H1 (cell line): ENCODE measurements around the gene ARHGAP25. TPM values are rescaled to one million over a fixed set of nuclear protein-coding genes. Genes with fewer than 3 reads are reported as not detected.

Experiments
- CTCF ChIA-PET: fragments of 300-600 bp; sonication (Branson Sonifier 250); formaldehyde crosslinking; loops from one replicate; lab custom pipeline; 2021; ENCODE audit not compliant: partially characterized antibody; lab: Charles Lee
- POLR2A ChIA-PET: fragments of 300-600 bp; sonication (Branson Sonifier 250); formaldehyde crosslinking; loops from one replicate; lab custom pipeline; 2021; ENCODE audit warnings: inconsistent platforms; ENCODE audit not compliant: partially characterized antibody; lab: Charles Lee
- DNase-seq, 2 experiments: peaks; one replicate each; pipeline versions ENCODE4 v3.0.0 to v3.0.0-alpha.2; 2010 to 2022; ENCODE audit warnings: low spot score in 2 of 2, low read depth in 1 of 2, mixed read lengths in 1 of 2
- FAIRE-seq: peaks from 2 replicates; lab custom pipeline; 2011; peaks lifted over from hg19 to GRCh38; lab: Jason Lieb, UNC
- H2AFZ ChIP-seq: 2 replicates; pipeline ENCODE4 v1.8.1; 2012; ENCODE audit warnings: low read length, inconsistent platforms
- H2AK5ac ChIP-seq: 2 replicates; pipeline ENCODE4 v1.6.1; 2013; ENCODE audit warnings: low read depth, low read length
- H2BK120ac ChIP-seq: replicated peaks from 2 replicates; pipeline ENCODE3; 2013; ENCODE audit warnings: low read depth, low read length, inconsistent platforms
- H2BK12ac ChIP-seq: 2 replicates; pipeline ENCODE4 v1.6.1; 2013; ENCODE audit warnings: low read depth, low read length
- H2BK15ac ChIP-seq: 2 replicates; pipeline ENCODE4 v1.6.1; 2013; ENCODE audit warnings: low read length
- H2BK20ac ChIP-seq: 2 replicates; pipeline ENCODE4 v1.6.1; 2013; ENCODE audit warnings: low read length
- H2BK5ac ChIP-seq: 2 replicates; pipeline ENCODE4 v1.6.1; 2013; ENCODE audit warnings: low read depth, low read length
- H3K14ac ChIP-seq: 2 replicates; pipeline ENCODE4 v1.6.1; 2013; ENCODE audit warnings: inconsistent platforms; ENCODE audit not compliant: insufficient read length
- H3K18ac ChIP-seq: 2 replicates; pipeline ENCODE4 v1.6.1; 2013; ENCODE audit warnings: low read length; ENCODE audit errors: extremely low read depth
- H3K23ac ChIP-seq: 2 replicates; pipeline ENCODE4 v1.6.1; 2013; ENCODE audit warnings: inconsistent platforms; ENCODE audit not compliant: insufficient read length
- H3K23me2 ChIP-seq: 2 replicates; pipeline ENCODE4 v1.6.1; 2013; ENCODE audit warnings: low read depth, low read length
- H3K27ac ChIP-seq: 2 replicates; pipeline ENCODE4 v1.6.1; 2011; ENCODE audit warnings: low read depth, low read length, inconsistent platforms
- H3K27me3 ChIP-seq, 4 experiments: replicated peaks in 1 of 4; 1 replicate in 1 of 4; 2 replicates in 3 of 4; pipeline versions ENCODE4 v1.6.1 to v1.8.1; 2011 to 2013; ENCODE audit warnings: low read length in 3 of 4, mild to moderate bottlenecking in 3 of 4, inconsistent platforms in 2 of 4, mixed read lengths in 2 of 4, moderate library complexity in 1 of 4; ENCODE audit not compliant: control insufficient read depth in 3 of 4, insufficient read depth in 3 of 4; ENCODE audit errors: extremely low read depth in 1 of 4
- H3K36me3 ChIP-seq, 4 experiments: 2 replicates each; pipeline versions ENCODE4 v1.6.1 to v1.8.1; 2011 to 2013; ENCODE audit warnings: mild to moderate bottlenecking in 4 of 4, low read length in 3 of 4, moderate library complexity in 2 of 4, control low read depth in 1 of 4, inconsistent platforms in 1 of 4; ENCODE audit not compliant: insufficient read depth in 4 of 4, control insufficient read depth in 2 of 4
- H3K4ac ChIP-seq: replicated peaks from 2 replicates; pipeline ENCODE3; 2013; ENCODE audit warnings: low read length, low read depth, mixed read lengths, inconsistent platforms; ENCODE audit not compliant: insufficient read length
- H3K4me1 ChIP-seq, 4 experiments: replicated peaks in 1 of 4; 1 replicate in 1 of 4; 2 replicates in 3 of 4; pipeline versions ENCODE4 v1.6.1 to v1.8.1; 2011 to 2013; ENCODE audit warnings: low read length in 3 of 4, inconsistent platforms in 2 of 4, mixed read lengths in 1 of 4; ENCODE audit not compliant: insufficient read depth in 4 of 4, control insufficient read depth in 3 of 4
- H3K4me2 ChIP-seq, 2 experiments: 2 replicates each; pipeline versions ENCODE4 v1.6.1 to v1.8.1; 2011 to 2013; ENCODE audit warnings: low read depth in 2 of 2, low read length in 2 of 2, control low read depth in 1 of 2, inconsistent platforms in 1 of 2, mild to moderate bottlenecking in 1 of 2; ENCODE audit not compliant: insufficient read depth in 1 of 2
- H3K4me3 ChIP-seq, 4 experiments: fragments of 200-600, 300-600 bp in 1 of 4; sonication (generic), shearing (Covaris generic), sonication (Bioruptor Twin) in 1 of 4; 2 replicates each; pipeline versions ENCODE4 v1.5.1 to v1.8.1; 2011 to 2016; ENCODE audit warnings: low read length in 4 of 4, low read depth in 3 of 4, control low read depth in 2 of 4, inconsistent platforms in 2 of 4, mild to moderate bottlenecking in 2 of 4, mixed read lengths in 1 of 4, moderate library complexity in 1 of 4; ENCODE audit not compliant: insufficient read depth in 2 of 4; ENCODE audit errors: extremely low read depth in 1 of 4
- H3K56ac ChIP-seq: replicated peaks from 2 replicates; pipeline ENCODE3; 2013; ENCODE audit warnings: low read depth, mild to moderate bottlenecking, mixed read lengths, low read length, inconsistent platforms; ENCODE audit not compliant: insufficient read length
- H3K79me1 ChIP-seq: 2 replicates; pipeline ENCODE4 v1.6.1; 2013; ENCODE audit warnings: low read depth, low read length, control low read depth
- H3K79me2 ChIP-seq, 2 experiments: 2 replicates each; pipeline versions ENCODE4 v1.6.1 to v1.8.1; 2012 to 2013; ENCODE audit warnings: low read length in 2 of 2, mild to moderate bottlenecking in 2 of 2, inconsistent platforms in 1 of 2; ENCODE audit not compliant: insufficient read depth in 2 of 2, control insufficient read depth in 1 of 2
- H3K9ac ChIP-seq, 4 experiments: replicated peaks in 1 of 4; 1 replicate in 1 of 4; 2 replicates in 3 of 4; pipeline versions ENCODE4 v1.6.1 to v1.8.1; 2011 to 2013; ENCODE audit warnings: low read depth in 3 of 4, low read length in 3 of 4, control low read depth in 2 of 4, mild to moderate bottlenecking in 2 of 4, moderate library complexity in 2 of 4, inconsistent platforms in 1 of 4; ENCODE audit errors: extremely low read depth in 1 of 4
- H3K9me3 ChIP-seq, 2 experiments: 2 replicates each; pipeline versions ENCODE4 v1.6.1 to v1.8.1; 2012 to 2013; ENCODE audit warnings: mild to moderate bottlenecking in 2 of 2, moderate library complexity in 2 of 2, control low read depth in 1 of 2, inconsistent platforms in 1 of 2, low read depth in 1 of 2, low read length in 1 of 2, mixed read lengths in 1 of 2; ENCODE audit not compliant: insufficient read depth in 2 of 2
- H4K20me1 ChIP-seq, 2 experiments: replicated peaks in 1 of 2; 2 replicates each; pipeline versions ENCODE3 to v1.8.1; 2011 to 2013; ENCODE audit warnings: inconsistent platforms in 2 of 2, low read length in 2 of 2, mild to moderate bottlenecking in 1 of 2; ENCODE audit not compliant: insufficient read depth in 2 of 2, control insufficient read depth in 1 of 2
- H4K5ac ChIP-seq: 2 replicates; pipeline ENCODE4 v1.6.1; 2013; ENCODE audit warnings: low read length, low read depth, mixed read lengths, inconsistent platforms; ENCODE audit not compliant: insufficient read length
- H4K8ac ChIP-seq: 2 replicates; pipeline ENCODE4 v1.8.0; 2013; ENCODE audit warnings: mild to moderate bottlenecking, moderate library complexity, low read length, inconsistent platforms; ENCODE audit not compliant: insufficient read depth; ENCODE audit errors: extremely low read depth
- H4K91ac ChIP-seq: replicated peaks from 2 replicates; pipeline ENCODE3; 2013; ENCODE audit warnings: low read length, mixed read lengths, inconsistent platforms; ENCODE audit not compliant: insufficient read length
- ATF2 ChIP-seq: IDR thresholded peaks from 2 replicates; pipeline ENCODE4 v1.6.1; 2012; ENCODE audit warnings: low read length, inconsistent platforms
- CBX5 ChIP-seq: fragments of 300-800, 300-1000 bp; sonication (generic); IDR thresholded peaks from 2 replicates; pipeline ENCODE4 v1.7.1; 2016; ENCODE audit warnings: antibody characterized with exemption, low read length, low read depth
- CHD1 ChIP-seq: IDR thresholded peaks from 2 replicates; pipeline ENCODE4 v1.6.1; 2012; ENCODE audit warnings: low read depth, low read length, improper control_type of control experiment
- CHD2 ChIP-seq: IDR thresholded peaks from 2 replicates; pipeline ENCODE4 v1.6.1; 2012; ENCODE audit warnings: low read length, improper control_type of control experiment
- CREB1 ChIP-seq: IDR thresholded peaks from 2 replicates; pipeline ENCODE4 v1.6.1; 2012; ENCODE audit warnings: inconsistent platforms
- CTBP2 ChIP-seq: IDR thresholded peaks from 2 replicates; pipeline ENCODE4 v1.7.0; 2011; ENCODE audit warnings: borderline replicate concordance, mild to moderate bottlenecking, moderate library complexity, mixed read lengths, low read length; ENCODE audit not compliant: insufficient read depth, insufficient read length
- EP300 ChIP-seq, 2 experiments: IDR thresholded peaks; 1 replicate in 1 of 2; 2 replicates in 1 of 2; pipeline ENCODE4 v1.6.1; 2011 to 2012; ENCODE audit warnings: low read depth in 2 of 2, low read length in 2 of 2, mild to moderate bottlenecking in 2 of 2, borderline replicate concordance in 1 of 2, inconsistent platforms in 1 of 2, moderate library complexity in 1 of 2
- EZH2 ChIP-seq: fragments of 200-600 bp; sonication (generic); IDR thresholded peaks from 2 replicates; pipeline ENCODE4 v1.7.1; 2012; ENCODE audit warnings: low read depth, mild to moderate bottlenecking, moderate library complexity, low read length, inconsistent platforms; ENCODE audit not compliant: severe bottlenecking
- POU5F1 ChIP-seq: IDR thresholded peaks from 2 replicates; pipeline ENCODE4 v1.6.1; 2011; ENCODE audit warnings: low read depth, mild to moderate bottlenecking, low read length, moderate library complexity
- RXRA ChIP-seq: IDR thresholded peaks from 2 replicates; pipeline ENCODE4 v1.6.1; 2011; ENCODE audit warnings: low read depth, mild to moderate bottlenecking, low read length, moderate library complexity; ENCODE audit not compliant: insufficient read depth
- SP2 ChIP-seq: IDR thresholded peaks from 2 replicates; pipeline ENCODE4 v1.6.1; 2012; ENCODE audit warnings: mild to moderate bottlenecking, low read length, inconsistent platforms
- TBP ChIP-seq: IDR thresholded peaks from 2 replicates; pipeline ENCODE4 v1.6.1; 2011; ENCODE audit warnings: low read depth, low read length, improper control_type of control experiment
- TCF12 ChIP-seq: IDR thresholded peaks from 2 replicates; pipeline ENCODE4 v1.6.1; 2011; ENCODE audit warnings: low read depth, mild to moderate bottlenecking, low read length
- WGBS, 2 experiments: shearing (Covaris generic) in 1 of 2; methylation state at CpG; one replicate each; pipeline versions ENCODE4 v1.1.6 to v1.1.7; 2013 to 2015; ENCODE audit warnings: low lambda C conversion rate in 2 of 2, mixed read lengths in 2 of 2, inconsistent platforms in 1 of 2, low coverage in 1 of 2, missing lambda C conversion rate in 1 of 2; ENCODE audit not compliant: insufficient replicate concordance in 2 of 2, insufficient coverage in 1 of 2, insufficient read length in 1 of 2; ENCODE audit errors: extremely low coverage in 1 of 2, missing lambda C conversion rate in 1 of 2; 5-methylcytosine and 5-hydroxymethylcytosine counted together
- polyA plus RNA-seq, 7 experiments: library from polyadenylated mRNA; depleted of rRNA in 3 of 7; stranded (reverse) in 5 of 7; unstranded in 2 of 7; fragments of >200 nt in 5 of 7; fragments of 200-250 nt in 2 of 7; gene quantifications; 1 replicate in 5 of 7; 2 replicates in 1 of 7; 4 replicates in 1 of 7; pipeline versions ENCODE4 v1.2.1 to v1.2.3, GENCODE V29; 2011 to 2013; ENCODE audit warnings: missing spikeins in 2 of 7, mixed read lengths in 2 of 7
- total RNA-seq: library from RNA; stranded (reverse); fragmentation: NEBNext Ultra II Directional; extraction: Animal tissue kit (Norgen Biotek cat#: 25700); gene quantifications from 2 replicates; pipeline ENCODE4 v1.2.1, GENCODE V29; 2021

Gene ARHGAP25
- total and polyA plus RNA-seq, 2 of the 8 experiments (the other 6 are each of a cell fraction or from before 2014, with no cell fraction given): 1.00 to 1.2 TPM

DNA sequence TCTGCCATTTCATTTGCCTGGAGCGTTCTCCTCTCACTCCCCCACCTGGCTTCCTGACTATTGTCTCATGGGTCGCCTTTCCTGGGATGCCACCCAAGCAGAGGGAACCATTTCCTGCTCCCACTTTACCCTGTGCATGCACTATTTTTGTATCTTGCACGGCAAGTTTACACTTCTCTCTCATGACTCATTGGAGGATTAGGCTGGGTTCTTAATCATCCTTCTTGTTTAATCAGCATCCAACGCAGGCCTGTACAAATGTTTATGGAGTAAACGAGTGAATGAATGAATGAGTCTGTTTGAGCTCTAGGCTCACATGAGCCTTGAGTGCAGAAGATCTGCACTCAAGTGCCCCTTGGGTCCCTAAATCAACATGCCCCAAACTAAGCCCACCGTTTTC is 3.8 kb upstream of the ARHGAP25 start:
- no peak overlapping the region for H3K4me2 ChIP-seq
- no peaks in the 10 kb centered on the region for H3K79me2 ChIP-seq
- no peak overlapping the region for H3K23ac ChIP-seq
- no peak overlapping the region for H3K27ac ChIP-seq
- 93% methylated on average over 6 of the region's 6 CpGs; no CpG with 5 or more reads in 1 of the 2 experiments for WGBS, 2 experiments
- H4K91ac ChIP-seq: no peak overlapping the region
- H3K4me3 ChIP-seq: no peak overlapping the region
- no peak overlapping the region for H4K5ac ChIP-seq
- no peak overlapping the region for H3K4ac ChIP-seq
- no peak overlapping the region for H3K14ac ChIP-seq
- H3K27me3 ChIP-seq: no peaks in the 10 kb centered on the region
- no peaks in the 10 kb centered on the region for H4K20me1 ChIP-seq
- H3K9me3 ChIP-seq: no peaks in the 10 kb centered on the region
- no peak overlapping the region for H2BK12ac ChIP-seq
- no peaks in the 10 kb centered on the region for H3K79me1 ChIP-seq
- POLR2A ChIA-PET: interaction anchor here (1.0 kb wide), 1 partner anchor 10 kb away, joined by 3 read pairs; no protein-coding TSS in a partner anchor
- H3K18ac ChIP-seq: no peak overlapping the region
- TF ChIP-seq CHD1: no peak
- TF ChIP-seq EZH2: no peak
- TF ChIP-seq POU5F1: no peak
- TF ChIP-seq SP2: no peak
- TF ChIP-seq CBX5: no peak
- TF ChIP-seq RXRA: no peak
- TF ChIP-seq CHD2: no peak
- no peak for TF ChIP-seq TCF12
- TF ChIP-seq ATF2: no peak
- TF ChIP-seq CREB1: no peak
- TF ChIP-seq CTBP2: no peak
- no peak for TF ChIP-seq TBP
- no peak for TF ChIP-seq EP300 (IDR thresholded peaks at IDR 0.05; ENCODE audit: borderline replicate concordance in 1 of 2, low read depth in 2 of 2, low read length in 2 of 2)
- H2AK5ac ChIP-seq: no peak overlapping the region
- H3K56ac ChIP-seq: no peak overlapping the region
- no peaks in the 10 kb centered on the region for H3K4me1 ChIP-seq
- H2BK15ac ChIP-seq: no peak overlapping the region
- DNase-seq (no peak), FAIRE-seq (no peak)
- CTCF ChIA-PET: interaction anchor here (1.1 to 1.5 kb wide), 5 partner anchors 12 to 119 kb away, joined by 3 to 6 read pairs (median 3); no protein-coding TSS in a partner anchor
- H3K36me3 ChIP-seq: no peaks in the 10 kb centered on the region; a peak in 1 of 8 replicates
- H3K9ac ChIP-seq: no peak overlapping the region
- H2AFZ ChIP-seq: peak overlapping the region; percentile 6; the same call in 1 of the 2 replicates
- no peak overlapping the region for H2BK5ac ChIP-seq
- no peak overlapping the region for H2BK20ac ChIP-seq
- no peaks in the 10 kb centered on the region for H3K23me2 ChIP-seq
- no peak overlapping the region for H4K8ac ChIP-seq
- H2BK120ac ChIP-seq: no peak overlapping the region
